Neuron (in vitro differentiated cells): ENCODE data around the gene RAB37.
A peak's percentile ranks its signal among the peaks of the same experiment; 100 is the strongest.

Source experiments
- H2AFZ ChIP-seq: one replicate; pipeline ENCODE4 v1.6.1; 2013; ENCODE audit warnings: low read depth, mild to moderate bottlenecking, inconsistent platforms, low read length, moderate library complexity
- H3K27me3 ChIP-seq: one replicate; pipeline ENCODE4 v1.6.1; 2013; ENCODE audit warnings: low read length; ENCODE audit not compliant: insufficient read depth
- H3K36me3 ChIP-seq: one replicate; pipeline ENCODE4 v1.6.1; 2013; ENCODE audit warnings: low read length; ENCODE audit not compliant: insufficient read depth
- H3K4me1 ChIP-seq: one replicate; pipeline ENCODE4 v1.6.1; 2013; ENCODE audit warnings: low read length; ENCODE audit not compliant: insufficient read depth
- H3K4me3 ChIP-seq: 2 replicates; pipeline ENCODE4 v1.5.1; 2013; ENCODE audit warnings: mild to moderate bottlenecking, low read length, moderate library complexity
- H3K9me3 ChIP-seq: one replicate; pipeline ENCODE4 v1.6.1; 2013; ENCODE audit warnings: low read length

The RAB37 gene

DNA sequence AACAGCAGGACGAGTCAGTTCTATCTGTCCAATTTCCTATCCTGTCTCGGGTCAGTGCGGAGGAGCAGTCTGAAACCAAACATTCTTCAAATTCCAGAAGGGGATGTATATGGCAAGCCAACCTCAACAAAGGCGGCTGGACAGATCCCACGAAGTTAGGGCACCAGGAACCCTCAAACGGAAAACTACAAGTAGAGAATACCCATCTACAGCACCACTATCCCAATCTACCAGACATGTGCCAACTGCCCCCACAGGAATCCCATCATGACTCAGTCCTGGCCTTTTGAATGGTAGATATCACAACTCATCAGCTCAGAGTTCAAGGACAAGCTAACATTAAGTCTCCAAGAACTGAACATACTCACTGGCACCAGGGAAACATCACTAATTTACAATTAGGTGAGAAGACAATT, 36.8 kb downstream of the RAB37 start:
- Histone ChIP-seq H3K27me3 (no peaks in the 10 kb centered on the region), H3K4me3 (no peak overlapping the region), H2AFZ (no peak overlapping the region), H3K4me1 (peaks cover 16% of the 10 kb centered on the region), H3K9me3 (no peaks in the 10 kb centered on the region), H3K36me3 (peaks cover 44% of the 10 kb centered on the region)

DNA sequence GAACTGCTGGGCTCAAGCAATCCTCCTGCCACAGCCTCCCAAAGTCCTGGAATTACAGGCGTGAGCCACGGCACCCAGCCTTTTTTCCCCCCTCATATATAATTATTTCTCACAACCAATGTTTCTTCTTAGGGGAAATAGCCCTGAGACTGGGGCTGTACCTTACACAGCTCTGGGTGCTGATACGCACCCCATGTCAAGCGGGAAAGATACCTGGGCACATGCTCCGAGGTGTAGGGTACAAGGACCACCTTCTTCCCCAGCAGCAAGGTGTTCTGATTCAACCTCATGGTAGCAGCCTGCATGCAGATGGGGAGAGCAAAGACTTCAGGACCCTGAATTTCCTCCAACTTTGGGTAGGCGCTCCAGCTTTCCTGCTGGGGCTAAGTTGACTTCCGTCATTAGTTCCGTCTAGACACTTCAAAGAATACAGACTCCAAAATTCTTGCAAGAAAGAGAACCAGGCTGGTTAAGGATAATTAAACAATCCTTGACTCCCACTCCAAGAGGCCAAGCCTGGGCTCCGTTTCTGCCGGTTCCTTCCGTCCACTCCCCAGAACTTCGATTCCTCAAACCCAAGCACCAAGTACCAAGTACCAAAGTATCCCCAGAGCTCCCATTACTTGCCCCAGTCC, 38.5 kb downstream of the RAB37 start:
- Histone ChIP-seq H2AFZ (peak overlapping the region; percentile 37), H3K9me3 (no peaks in the 10 kb centered on the region), H3K27me3 (no peaks in the 10 kb centered on the region), H3K36me3 (peaks cover 31% of the 10 kb centered on the region), H3K4me1 (peaks cover 16% of the 10 kb centered on the region), H3K4me3 (peak overlapping the region; percentile 87)

DNA sequence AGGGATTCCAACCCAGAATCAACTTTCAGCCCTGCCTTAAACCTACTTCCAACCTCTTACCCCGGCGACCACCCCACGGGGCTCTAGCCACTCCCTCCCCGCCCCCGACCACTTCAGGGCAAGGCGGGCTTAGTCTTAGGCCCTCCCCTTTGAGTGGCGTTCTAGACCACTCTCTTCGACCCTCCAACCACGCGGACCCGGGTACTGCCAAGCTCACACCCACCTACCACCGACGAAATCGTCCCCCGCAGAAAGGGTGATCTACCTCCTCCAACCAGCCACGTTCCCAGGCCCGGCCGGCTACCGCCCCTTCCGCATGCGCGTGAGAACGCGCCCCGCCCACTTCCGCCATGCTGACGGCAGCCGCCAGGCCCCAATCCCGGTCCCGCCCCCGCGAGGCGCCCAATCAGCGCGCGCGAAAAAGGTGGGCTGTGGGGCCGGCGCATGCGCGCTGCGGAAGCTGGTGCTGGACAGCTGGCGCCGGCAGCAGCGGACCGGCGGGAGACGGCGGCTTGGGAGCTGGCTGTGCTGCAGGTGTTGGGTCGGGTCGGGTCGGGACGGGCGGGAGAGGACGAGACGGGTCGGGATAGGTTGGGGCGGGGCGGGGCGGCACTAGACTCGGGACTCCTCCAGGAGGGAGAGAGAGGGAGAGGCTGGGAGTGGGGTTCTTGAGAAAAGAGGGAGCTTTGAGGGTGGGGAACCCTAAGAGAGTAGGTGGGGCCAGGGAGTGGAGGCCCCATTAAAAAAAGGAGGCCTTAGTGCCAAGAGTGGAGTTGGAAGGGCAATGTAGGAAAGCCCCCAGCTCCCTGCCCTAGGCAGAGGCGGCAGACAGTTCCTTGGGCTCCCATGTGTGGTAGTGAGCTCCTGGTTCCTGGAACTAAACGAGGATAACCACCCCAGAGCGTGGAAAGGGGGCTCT, 39.2 kb downstream of the RAB37 start, which contains the start of gene NAT9:
TSS of gene NAT9 (minus strand) at position 302 of the 919 bp plus-strand sequence. CDS start 647 bp downstream, outside the sequence.
- Histone ChIP-seq H3K36me3 (peaks cover 25% of the 10 kb centered on the region), H3K4me3 (peak within 1 kb of the TSS; percentile 87), H3K9me3 (no peaks in the 10 kb centered on the region), H2AFZ (peak within 1 kb of the TSS; percentile 37), H3K4me1 (peaks cover 16% of the 10 kb centered on the region), H3K27me3 (no peaks in the 10 kb centered on the region)

DNA sequence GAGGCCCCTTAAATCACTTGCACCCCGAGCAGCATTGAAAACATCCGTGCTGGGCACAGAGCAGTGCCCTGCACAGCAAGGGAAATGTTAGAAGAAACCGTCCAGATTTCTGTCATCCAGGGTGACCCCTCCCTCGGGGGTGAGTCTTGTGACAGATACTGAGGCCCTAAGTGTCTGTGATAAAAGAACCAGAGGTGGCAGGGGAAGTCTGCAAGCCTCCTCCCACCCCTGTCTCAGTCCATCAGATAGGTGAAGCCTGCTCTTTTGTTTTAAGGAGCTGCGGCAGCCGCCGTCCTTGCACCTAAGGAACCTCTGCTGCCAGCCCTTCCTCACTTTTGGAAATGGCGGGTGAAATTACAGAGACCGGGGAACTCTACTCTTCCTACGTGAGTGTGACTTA, 39.9 kb downstream of the RAB37 start:
- Histone ChIP-seq H3K9me3 (no peaks in the 10 kb centered on the region), H3K4me1 (peaks cover 16% of the 10 kb centered on the region), H3K4me3 (peak overlapping the region; percentile 87), H2AFZ (no peak overlapping the region), H3K36me3 (peaks cover 18% of the 10 kb centered on the region), H3K27me3 (no peaks in the 10 kb centered on the region)

DNA sequence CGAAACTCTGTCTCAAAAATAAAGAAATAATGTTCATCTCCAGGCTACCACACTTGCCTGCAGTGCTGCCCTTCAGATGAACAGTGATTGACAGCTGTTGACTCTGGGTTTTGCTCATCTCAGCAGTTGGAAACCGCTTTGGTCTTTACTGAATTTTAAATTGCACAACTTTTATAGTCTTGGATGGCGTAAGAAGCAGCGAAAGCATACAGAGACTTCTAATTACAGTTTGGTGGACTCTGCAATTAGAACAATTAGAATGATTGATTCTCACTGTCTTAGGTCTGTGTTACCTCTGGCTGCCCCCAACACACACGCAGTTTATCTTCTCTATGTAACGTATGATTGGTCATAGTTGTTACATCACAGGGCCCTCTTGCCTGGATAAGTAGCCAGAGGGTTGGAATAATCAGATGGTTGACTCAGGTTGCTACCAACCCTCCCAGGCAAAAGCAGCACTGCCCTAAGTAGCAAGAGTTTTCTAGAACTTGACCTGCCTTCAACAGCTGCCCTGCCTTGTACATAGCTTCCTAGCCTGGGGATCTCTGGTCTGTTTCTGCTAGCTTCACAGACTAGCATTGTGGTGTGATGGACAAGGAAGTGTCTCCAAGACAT, 41.0 kb downstream of the RAB37 start:
- no peak overlapping the region for H3K4me3 ChIP-seq

DNA sequence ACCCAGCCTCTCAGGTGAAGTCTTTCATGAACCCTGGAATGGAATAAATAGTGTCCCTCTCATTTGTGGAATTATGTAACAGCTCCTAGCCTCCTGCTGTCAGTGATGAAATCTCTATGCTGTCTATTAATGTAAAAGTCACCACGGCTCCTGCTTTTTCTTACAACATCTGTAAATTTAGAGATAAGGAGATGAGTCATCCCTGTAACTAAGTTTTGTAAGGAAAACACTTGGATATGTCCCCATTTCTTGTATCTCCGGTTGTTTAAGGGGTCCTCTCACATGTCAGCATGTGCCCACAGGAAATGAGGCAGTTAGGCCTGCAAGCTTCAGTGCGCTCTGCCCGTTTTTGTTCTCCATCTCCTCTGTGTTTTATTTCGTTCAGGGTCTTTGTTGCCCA, 41.9 kb downstream of the RAB37 start:
- Histone ChIP-seq H3K4me1 (peaks cover 16% of the 10 kb centered on the region), H2AFZ (no peak overlapping the region), H3K9me3 (no peaks in the 10 kb centered on the region), H3K36me3 (peaks cover 2% of the 10 kb centered on the region), H3K27me3 (no peaks in the 10 kb centered on the region), H3K4me3 (no peak overlapping the region)

More for the DNA sequence above, 41.0 kb downstream of the RAB37 start:
- Histone ChIP-seq H3K9me3 (no peaks in the 10 kb centered on the region), H3K4me1 (peaks cover 16% of the 10 kb centered on the region), H3K36me3 (peaks cover 8% of the 10 kb centered on the region), H3K27me3 (no peaks in the 10 kb centered on the region), H2AFZ (no peak overlapping the region)

DNA sequence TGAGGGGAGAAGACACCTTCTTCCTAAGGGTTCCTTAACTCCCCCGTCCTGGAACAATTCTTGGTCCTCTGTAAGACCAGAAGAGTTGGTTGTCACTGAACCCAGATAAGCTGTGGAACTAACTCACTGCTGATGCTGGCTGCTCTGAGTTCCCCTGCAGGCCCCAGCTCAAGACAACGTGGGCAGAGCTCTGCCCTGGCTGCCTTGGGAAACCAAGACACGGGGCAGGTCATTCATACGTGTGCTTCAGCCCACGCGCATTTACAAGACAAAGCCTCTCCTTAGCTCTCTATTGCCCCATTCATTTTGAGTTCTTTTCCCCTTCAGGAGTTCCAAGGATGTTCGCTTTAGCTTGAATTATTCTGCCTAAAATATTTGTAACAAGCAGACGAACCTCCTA, 42.4 kb downstream of the RAB37 start:
- H3K4me3 ChIP-seq: no peak overlapping the region
- no peaks in the 10 kb centered on the region for H3K9me3 ChIP-seq
- no peaks in the 10 kb centered on the region for H3K36me3 ChIP-seq
- no peaks in the 10 kb centered on the region for H3K27me3 ChIP-seq
- H2AFZ ChIP-seq: no peak overlapping the region
- peaks cover 16% of the 10 kb centered on the region for H3K4me1 ChIP-seq

DNA sequence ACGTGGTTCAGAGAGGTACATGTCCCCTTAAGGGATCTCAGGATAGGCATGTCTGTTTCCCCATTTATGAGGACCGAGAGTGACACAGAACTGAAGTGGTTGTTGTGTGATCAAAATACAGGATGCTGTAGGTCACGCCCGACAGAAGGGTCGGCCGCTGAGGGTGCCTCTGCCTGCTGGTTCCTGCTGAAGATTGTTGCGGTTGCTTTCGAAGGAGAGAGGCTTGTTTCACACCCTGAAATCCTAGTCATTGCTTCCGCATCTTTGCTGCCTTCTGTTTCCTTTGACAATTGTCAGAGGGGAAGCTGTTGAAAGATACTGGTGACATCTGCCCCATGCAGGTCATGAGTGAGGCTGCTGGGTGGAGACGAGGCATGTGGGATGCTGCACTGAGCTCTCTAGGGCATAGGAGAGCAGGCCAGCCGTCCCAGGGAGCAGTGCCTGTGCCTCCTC, 42.9 kb downstream of the RAB37 start:
- Histone ChIP-seq H3K9me3 (no peaks in the 10 kb centered on the region), H3K4me3 (no peak overlapping the region), H3K27me3 (no peaks in the 10 kb centered on the region), H3K4me1 (peaks cover 16% of the 10 kb centered on the region), H3K36me3 (no peaks in the 10 kb centered on the region), H2AFZ (no peak overlapping the region)

DNA sequence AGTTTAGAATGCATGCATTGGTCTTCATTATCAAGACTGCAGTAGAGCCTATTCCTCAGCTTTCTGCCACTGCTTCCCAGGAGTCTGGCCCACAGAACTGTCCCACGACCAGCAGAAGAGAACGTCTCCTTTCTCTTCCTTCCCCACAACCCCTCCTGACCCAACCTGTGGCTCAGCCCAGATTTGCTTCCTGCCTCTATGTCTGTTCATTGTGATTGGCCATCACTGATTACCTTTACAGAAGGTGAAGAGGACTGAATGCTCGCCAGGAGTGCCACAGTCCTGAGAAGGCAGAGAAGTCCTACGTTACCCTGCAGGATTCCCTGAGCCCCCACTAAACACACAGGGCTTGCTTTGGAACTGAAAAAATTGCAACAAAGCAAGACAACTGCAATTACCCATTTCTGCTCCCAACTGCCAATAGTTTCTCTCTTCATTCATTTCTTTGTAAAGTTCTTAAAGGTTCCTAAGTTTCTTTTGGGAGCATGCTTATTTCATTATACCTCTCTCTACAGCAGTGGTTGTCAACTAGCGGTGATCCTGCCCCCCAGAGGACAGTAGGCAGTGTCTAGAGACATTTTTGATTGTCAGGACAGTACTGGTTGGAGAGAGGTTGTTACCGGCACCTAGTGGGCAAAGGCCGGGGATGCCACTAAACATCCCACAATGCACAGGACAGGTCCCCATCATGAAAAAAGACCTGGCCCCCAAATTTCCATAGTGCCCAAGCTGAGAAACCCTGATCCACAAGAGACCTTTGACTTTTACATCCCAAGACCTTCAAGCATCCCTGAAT, 43.6 kb downstream of the RAB37 start:
- H3K36me3 ChIP-seq: peaks cover 3% of the 10 kb centered on the region
- H3K4me1 ChIP-seq: peaks cover 10% of the 10 kb centered on the region
- no peak overlapping the region for H2AFZ ChIP-seq
- H3K9me3 ChIP-seq: no peaks in the 10 kb centered on the region
- H3K27me3 ChIP-seq: no peaks in the 10 kb centered on the region
- no peak overlapping the region for H3K4me3 ChIP-seq

DNA sequence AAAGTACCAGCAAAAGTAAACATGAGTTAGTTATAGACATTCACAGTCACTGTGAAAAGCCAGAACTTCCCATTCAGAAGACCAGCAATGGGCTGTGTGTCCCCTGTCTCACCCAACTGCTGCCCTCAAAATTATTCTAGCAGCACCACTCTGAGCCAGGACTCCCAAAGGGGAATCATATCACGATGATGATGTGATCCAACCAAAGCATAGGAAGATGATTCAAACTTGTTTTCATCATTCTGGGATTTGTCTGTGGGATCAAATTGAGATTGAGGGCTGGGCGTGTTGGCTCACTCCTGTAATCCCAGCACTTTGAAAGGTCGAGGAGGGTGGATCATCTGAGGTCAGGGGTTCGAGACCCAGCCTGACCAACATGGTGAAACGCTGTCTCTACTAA, 45.5 kb downstream of the RAB37 start:
- Histone ChIP-seq H3K4me1 (no peaks in the 10 kb centered on the region), H3K9me3 (no peaks in the 10 kb centered on the region), H3K27me3 (no peaks in the 10 kb centered on the region), H2AFZ (no peak overlapping the region), H3K4me3 (no peak overlapping the region), H3K36me3 (peaks cover 6% of the 10 kb centered on the region)

DNA sequence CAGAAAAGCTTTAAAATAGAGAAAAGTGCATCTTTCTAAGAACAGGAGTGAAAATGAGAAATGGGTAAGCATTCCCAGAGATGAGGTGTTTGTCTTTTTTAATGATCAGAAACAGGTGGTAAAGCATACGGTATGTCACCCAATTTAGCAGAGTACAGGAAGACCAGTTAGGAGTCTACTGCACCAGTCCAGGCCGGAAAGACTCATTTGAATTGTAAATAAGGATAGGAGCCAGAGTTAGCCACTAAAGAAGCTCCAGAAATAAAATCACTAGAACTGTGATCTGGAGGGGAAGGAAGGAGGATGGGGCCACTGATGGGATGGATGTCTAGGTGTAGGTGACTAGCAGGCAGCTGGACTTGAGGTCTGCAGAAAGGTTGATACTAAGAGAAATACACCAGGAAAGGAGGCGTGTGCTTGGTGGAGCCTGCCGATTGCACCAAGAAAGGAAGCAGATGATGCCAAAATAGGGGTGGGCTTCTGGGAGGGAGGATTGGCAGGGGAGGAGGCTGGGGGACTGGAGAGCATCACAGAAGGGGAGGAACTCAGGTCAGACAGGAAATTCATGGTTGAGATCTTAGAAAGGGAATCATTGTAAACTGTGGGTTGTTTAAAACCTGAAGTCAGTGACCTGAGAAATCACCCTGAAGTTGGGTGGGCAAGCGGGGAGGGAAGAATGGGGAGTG, 47.2 kb downstream of the RAB37 start:
- Histone ChIP-seq H3K4me1 (no peaks in the 10 kb centered on the region), H3K27me3 (no peaks in the 10 kb centered on the region), H3K9me3 (no peaks in the 10 kb centered on the region), H2AFZ (no peak overlapping the region), H3K4me3 (no peak overlapping the region), H3K36me3 (peaks cover 6% of the 10 kb centered on the region)
